GM12891 (cell line): ENCODE results near the gene CA10.

ENCODE experiments used
- DNase-seq: peaks from one replicate; pipeline ENCODE4 v3.0.0; 2011; ENCODE audit warnings: low spot score; ENCODE audit not compliant: insufficient read length
- FAIRE-seq: peaks from 2 replicates; lab custom pipeline; 2011; peaks lifted over from hg19 to GRCh38; lab: Jason Lieb, UNC
- PAX5 ChIP-seq: IDR thresholded peaks from 2 replicates; pipeline ENCODE4 v1.6.1; 2011; ENCODE audit warnings: low read length, moderate library complexity, mild to moderate bottlenecking; ENCODE audit not compliant: insufficient read depth, severe bottlenecking
- POLR2A ChIP-seq: IDR thresholded peaks from 2 replicates; pipeline ENCODE4 v1.6.1; 2011; ENCODE audit warnings: low read depth, low read length, control low read depth
- POLR2AphosphoS5 ChIP-seq: IDR thresholded peaks from 2 replicates; pipeline ENCODE4 v1.6.1; 2011; ENCODE audit warnings: low read depth, low read length, control low read depth
- POU2F2 ChIP-seq: IDR thresholded peaks from 2 replicates; pipeline ENCODE4 v1.6.1; 2011; ENCODE audit warnings: low read depth, mild to moderate bottlenecking, control low read depth, low read length, moderate library complexity
- SPI1 ChIP-seq: IDR thresholded peaks from 2 replicates; pipeline ENCODE4 v1.6.1; 2011; ENCODE audit warnings: low read depth, low read length, control low read depth
- TAF1 ChIP-seq: IDR thresholded peaks from 2 replicates; pipeline ENCODE4 v1.6.1; 2011; ENCODE audit warnings: low read depth, low read length, control low read depth

The CA10 gene

DNA sequence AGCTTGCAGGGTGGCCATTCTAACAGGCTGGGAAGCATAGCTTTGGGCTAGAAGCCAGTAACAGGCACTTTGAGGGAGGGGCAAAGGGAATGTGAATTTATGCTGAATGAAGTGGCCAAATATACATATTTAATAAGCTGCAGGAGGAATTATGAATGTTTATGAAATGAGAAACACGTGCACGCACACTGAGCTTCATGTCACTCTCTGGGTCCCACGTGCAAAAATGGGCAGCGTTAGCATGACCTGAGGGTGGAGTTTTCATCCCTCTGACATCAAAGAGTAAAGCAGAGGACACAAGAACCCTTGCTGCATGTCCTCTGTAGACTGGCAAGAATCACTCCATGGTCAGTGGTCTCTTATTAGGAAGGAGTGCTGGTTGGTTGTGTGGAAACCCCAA lies 561.2 kb downstream of the CA10 start:
- FAIRE-seq = no peak
- no peak for DNase-seq
- no peak for TF ChIP-seq POU2F2
- TF ChIP-seq SPI1 = no peak
- no peak for TF ChIP-seq PAX5
- TF ChIP-seq POLR2A = no peak
- TF ChIP-seq TAF1 = no peak
- no peak for TF ChIP-seq POLR2AphosphoS5

DNA sequence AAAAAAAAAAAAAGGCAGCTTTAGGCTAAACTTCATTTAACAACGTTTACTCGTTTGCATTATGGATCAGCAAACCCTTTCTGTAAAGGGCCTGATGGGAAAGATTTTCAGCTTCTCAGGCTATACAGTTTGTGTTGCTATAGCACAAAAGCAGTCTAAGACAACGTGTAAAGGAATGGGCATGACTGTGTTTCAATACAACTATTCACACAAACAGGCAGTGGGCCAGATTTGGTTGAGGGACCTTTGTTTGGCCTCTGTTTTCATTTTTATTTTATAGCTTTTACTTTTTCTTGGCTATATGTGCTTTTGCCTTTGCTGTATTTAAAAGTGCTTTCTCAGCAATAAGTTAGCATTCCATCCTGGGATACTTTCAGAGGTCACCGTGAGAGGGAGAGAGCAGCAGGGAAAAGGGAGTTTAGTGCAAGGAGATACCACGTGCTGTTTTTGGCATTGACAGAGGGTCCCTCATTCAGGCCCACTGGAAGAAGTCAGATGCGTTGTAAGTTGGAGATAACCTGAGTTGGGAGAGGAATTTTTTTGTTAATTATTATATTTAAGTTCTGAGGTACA lies 562.6 kb downstream of the CA10 start:
- FAIRE-seq = no peak
- no peak for DNase-seq
- TF ChIP-seq POLR2AphosphoS5 (no peak), PAX5 (no peak), TAF1 (no peak), POLR2A (no peak), POU2F2 (no peak), SPI1 (no peak)

DNA sequence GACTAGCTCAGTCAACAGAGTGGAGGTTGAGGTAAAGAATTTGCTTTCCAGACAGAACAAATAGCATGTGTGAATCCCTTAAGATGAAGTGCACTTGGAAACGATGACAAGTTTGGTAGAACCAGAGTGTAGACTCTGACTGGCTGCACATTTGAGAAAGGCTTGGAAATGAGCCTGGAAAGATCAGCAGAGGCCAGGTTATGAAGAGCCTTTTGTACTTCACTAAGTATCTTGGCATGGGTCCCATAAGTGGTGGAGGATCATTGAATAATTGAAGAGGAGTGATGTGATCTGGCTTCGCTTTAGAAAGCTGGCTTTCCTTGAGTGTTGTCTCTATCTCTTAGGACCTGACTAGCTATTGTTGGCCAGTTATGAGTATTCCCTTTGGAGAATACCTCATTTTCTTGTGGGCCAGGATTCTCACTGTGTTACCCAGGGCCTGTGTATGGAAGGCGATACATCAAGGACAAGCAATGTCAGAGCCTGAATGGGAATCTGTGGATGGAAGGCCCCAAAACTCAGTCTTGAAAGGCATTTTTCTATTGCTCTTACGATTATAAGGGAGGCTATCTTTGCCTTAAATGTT lies 568.4 kb downstream of the CA10 start:
- DNase-seq (no peak), FAIRE-seq (no peak)

DNA sequence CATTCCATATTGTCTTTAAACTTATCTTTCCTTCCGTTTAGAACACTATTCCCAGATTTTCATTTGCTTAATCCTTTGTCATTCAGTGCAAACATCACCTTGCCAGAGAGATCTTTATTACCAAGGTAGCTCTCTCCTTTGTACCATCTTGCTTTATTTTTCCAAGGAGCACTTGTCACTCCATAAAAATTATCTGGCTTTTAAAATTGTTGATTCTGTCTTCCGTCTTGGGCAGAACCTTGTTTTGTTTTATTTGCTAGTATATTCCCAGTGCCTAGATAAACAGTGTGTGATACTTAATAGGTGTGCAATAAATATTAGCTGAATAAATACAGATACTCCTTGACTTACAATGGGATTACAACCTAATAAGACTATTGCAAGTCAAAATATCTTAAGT lies 570.5 kb downstream of the CA10 start:
- no peak for DNase-seq
- no peak for FAIRE-seq
- TF ChIP-seq POU2F2 = no peak
- no peak for TF ChIP-seq SPI1
- TF ChIP-seq POLR2AphosphoS5 = no peak
- TF ChIP-seq POLR2A = no peak

More for the DNA sequence above, 568.4 kb downstream of the CA10 start:
- TF ChIP-seq POLR2AphosphoS5 (no peak), POLR2A (no peak), POU2F2 (no peak), TAF1 (no peak), PAX5 (no peak), SPI1 (no peak)

DNA sequence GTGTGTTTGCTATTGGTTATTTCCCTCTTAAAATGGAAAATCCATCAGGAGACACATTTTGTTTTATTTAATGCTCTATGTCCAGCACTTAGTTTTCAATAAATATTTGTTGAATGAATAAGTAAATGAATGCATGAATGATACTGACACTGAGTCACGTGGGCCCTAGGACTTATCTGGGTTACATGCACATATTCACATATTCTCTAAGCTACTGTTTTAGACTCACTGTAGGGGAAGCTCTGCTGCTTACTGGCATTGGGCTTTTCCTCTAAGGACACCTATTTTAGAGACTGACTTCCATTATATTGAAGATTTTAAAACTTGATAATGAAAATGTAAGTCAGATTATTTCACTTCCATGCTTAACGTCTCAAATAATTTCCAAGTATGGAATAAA lies 571.0 kb downstream of the CA10 start:
- TF ChIP-seq POU2F2 = no peak
- no peak for TF ChIP-seq TAF1
- TF ChIP-seq POLR2A = no peak
- TF ChIP-seq POLR2AphosphoS5 = no peak
- TF ChIP-seq PAX5 = no peak
- no peak for TF ChIP-seq SPI1
- no peak for FAIRE-seq
- DNase-seq = no peak

DNA sequence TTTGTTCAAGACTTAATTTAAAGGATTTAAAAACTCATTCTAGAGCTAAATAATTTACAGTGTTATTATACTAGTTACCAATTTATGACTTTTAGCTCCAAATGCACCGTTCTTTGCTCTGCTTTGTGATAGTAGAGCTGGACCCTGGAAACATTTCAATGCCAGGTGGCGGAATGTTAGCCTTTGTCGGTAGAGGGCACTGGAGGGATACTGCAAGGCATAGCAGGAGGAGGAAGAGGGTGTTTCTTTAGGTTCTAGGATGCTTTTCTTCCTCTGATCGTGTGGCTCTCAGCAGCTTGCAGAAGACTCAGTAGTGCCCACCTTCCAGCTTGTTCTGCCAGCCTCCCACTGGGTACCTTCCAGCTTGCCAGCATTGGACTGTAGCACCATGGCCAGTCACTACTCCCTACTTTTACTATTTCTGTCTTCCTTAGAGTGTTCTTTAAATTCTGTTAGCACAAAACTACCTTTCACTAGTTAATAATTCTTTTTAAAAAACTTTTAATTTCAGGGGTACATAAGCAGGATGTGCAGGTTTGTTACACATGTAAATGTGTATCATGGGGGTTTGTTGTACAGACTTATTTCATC lies 572.9 kb downstream of the CA10 start:
- DNase-seq (no peak), FAIRE-seq (no peak)
- no peak for TF ChIP-seq POLR2AphosphoS5
- no peak for TF ChIP-seq POU2F2
- no peak for TF ChIP-seq SPI1
- no peak for TF ChIP-seq POLR2A
- TF ChIP-seq TAF1 = no peak
- TF ChIP-seq PAX5 = no peak

DNA sequence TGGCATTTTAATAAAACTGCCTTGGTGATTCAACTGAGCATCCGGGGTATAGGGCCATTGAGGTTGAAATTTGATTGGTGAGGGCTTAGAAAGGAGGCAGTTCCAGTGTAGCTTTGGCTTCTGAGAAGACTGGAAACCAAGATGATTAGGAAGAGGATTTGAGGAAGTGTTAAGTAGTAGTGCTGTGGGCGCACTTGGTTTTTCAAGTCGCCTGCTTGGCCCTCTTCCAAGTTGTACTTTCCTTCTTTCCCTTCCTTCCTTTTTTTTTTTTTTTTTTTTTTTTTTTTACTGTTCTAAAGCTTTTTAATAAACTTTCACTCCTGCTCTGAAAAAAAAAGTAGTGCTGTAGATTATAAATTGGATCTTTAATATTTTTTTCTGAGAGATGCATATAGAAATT lies 577.6 kb downstream of the CA10 start:
- no peak for DNase-seq
- FAIRE-seq = no peak
- TF ChIP-seq POLR2AphosphoS5 (no peak), PAX5 (no peak), SPI1 (no peak), TAF1 (no peak), POLR2A (no peak), POU2F2 (no peak)
